Mucosa of descending colon (tissue), 3 donors: Measurements from ENCODE around the gene CDC42BPA. TPM values are rescaled to one million over a fixed set of nuclear protein-coding genes. Genes with fewer than 3 reads are reported as not detected.

Experiments
- ATAC-seq: fragments of 200-7000 bp; cut with Tn5 transposase; one replicate; pipeline ENCODE4 v1.9.1; 2020; ENCODE audit warnings: mild to moderate bottlenecking, moderate library complexity
- DNase-seq, 3 donors: peaks; one replicate each; pipeline ENCODE4 v3.0.0-alpha.2; 2020
- H3K36me3 ChIP-seq: fragments of 200-600 bp; one replicate; pipeline ENCODE4 v1.8.0; 2021; ENCODE audit warnings: low read depth, mild to moderate bottlenecking
- H3K4me1 ChIP-seq: fragments of 200-600 bp; one replicate; pipeline ENCODE4 v1.8.0; 2021; ENCODE audit warnings: low read depth, mild to moderate bottlenecking
- H3K4me3 ChIP-seq: fragments of 200-600 bp; one replicate; pipeline ENCODE4 v1.8.0; 2021; ENCODE audit warnings: mild to moderate bottlenecking
- H3K9me3 ChIP-seq: fragments of 200-600 bp; one replicate; pipeline ENCODE4 v1.8.0; 2021; ENCODE audit warnings: mild to moderate bottlenecking
- CTCF ChIP-seq: fragments of 200-600 bp; IDR thresholded peaks from one replicate; pipeline ENCODE4 v1.8.0; 2022; ENCODE audit warnings: antibody characterized with exemption, mild to moderate bottlenecking
- intact Hi-C, 2 donors: fragments of 100-400 bp; cut with DNase I in 1 of 2; cut with micrococcal nuclease in 1 of 2; formaldehyde crosslinking; loops; one replicate each; pipeline versions ENCODE4 v1.11.0 to v1.11.1; 2022; cut with DNase I, micrococcal nuclease
- total RNA-seq, 3 donors: library from RNA; stranded (reverse); fragmentation: NEBNext Ultra II Directional in 2 of 3; extraction: Animal tissue kit (Norgen Biotek cat#: 25700) in 2 of 3; gene quantifications; one replicate each; pipeline versions ENCODE4 v1.2.1 to v1.2.4, GENCODE V29; 2021 to 2023
- donor health status: DM: no; HTN: no; CAD: no; lungs with moderate emphysema.
- donor health status: DM: no; HTN: no; CAD: no.
- donor health status: DM: no; HTN: yes; CAD: no.

Gene CDC42BPA
- total RNA-seq, 3 donors from 2014 or later = 32.6 to 70.7 (median 50.2) TPM

DNA sequence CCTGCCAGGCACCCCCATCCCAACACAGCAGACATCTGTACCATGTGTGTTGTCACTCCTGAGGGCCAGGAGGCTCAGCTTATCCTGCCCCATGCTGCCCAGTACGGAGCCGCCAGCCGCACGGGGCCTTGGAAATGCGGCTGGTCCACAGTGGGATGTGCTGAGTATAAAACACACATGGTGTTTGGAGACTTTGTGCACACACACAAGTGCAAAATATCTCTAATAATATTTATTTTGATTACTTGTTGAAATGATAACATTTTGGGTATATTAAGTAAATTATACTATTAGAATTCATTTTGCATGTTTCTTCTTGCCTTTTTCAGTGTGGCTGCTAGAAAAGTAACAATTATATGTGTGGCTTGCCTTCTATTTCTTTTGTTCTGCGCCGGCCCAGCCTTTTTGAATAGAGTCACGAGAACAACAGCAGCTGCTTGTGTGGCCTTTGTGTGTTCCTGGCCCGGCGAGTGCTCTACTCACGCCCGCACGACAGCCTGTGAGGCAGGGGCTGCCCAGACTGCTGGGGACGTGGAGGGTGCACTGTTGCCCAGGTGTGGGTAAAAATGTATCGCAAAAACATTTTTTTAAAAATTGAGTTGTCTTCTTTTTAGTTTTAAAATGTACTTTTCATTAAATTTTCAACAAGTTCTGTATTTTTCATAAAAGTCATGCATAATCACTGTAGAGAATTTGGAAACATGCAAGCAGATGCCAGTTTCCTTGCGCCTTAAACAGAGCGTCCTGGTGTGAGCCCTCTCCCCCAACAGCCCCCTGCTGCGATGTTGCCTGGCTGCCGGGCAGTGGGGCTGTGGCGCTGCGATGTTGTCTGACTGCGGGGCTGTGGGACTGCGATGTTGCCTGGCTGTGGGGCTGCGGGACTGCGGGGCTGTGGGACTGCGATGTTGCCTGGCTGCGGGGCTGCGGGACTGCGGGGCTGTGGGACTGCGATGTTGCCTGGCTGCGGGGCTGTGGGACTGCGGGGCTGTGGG is 342.7 kb downstream of the CDC42BPA start:
- ATAC-seq = no peak
- DNase-seq = no peak
- Histone ChIP-seq H3K4me3 (no peak overlapping the region), H3K9me3 (peaks cover 10% of the 10 kb centered on the region), H3K36me3 (no peaks in the 10 kb centered on the region), H3K4me1 (peaks cover 7% of the 10 kb centered on the region)
- TF ChIP-seq CTCF = no peak
- intact Hi-C loops = no loop called here

DNA sequence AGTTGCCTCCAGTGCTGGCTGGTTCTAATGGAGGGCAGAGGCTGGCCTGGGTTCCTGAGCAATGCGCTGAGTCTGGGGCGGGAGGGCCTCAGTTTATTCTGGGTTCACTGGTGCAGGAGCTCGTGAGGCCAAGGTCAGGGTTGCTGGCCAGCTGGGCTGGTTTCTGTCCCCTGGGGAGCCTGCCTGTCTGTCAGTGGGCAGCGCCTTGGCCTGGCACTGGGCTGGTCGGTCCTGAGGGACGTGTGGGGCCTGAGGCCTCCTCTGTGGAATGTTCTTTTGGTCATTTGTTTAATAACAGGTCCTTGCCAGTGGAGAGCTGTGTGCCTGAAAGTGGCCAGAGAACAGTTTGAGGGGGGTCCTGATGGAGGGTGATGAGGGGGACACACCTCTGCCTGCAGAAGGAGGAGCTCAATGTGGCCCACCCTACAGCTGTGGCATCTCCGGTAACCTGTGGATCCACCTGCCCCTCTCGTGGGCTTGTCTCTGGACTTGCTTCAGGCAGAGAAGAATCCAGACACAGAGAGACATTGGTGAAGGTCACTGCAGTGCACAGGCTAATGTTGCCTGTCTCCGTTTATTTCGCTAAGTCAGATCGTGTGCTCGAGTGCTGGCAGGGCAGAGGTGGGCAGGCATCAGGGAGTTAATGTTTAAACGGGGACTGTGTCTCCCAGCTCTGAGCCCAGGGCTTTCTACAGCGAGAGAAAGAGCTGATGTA is 343.6 kb downstream of the CDC42BPA start:
- Histone ChIP-seq H3K4me1 (peaks cover 7% of the 10 kb centered on the region), H3K4me3 (no peak overlapping the region), H3K9me3 (peaks cover 10% of the 10 kb centered on the region), H3K36me3 (no peaks in the 10 kb centered on the region)
- ATAC-seq = peak; percentile 43
- TF ChIP-seq CTCF = no peak
- no peak for DNase-seq
- intact Hi-C loops = no loop called here

DNA sequence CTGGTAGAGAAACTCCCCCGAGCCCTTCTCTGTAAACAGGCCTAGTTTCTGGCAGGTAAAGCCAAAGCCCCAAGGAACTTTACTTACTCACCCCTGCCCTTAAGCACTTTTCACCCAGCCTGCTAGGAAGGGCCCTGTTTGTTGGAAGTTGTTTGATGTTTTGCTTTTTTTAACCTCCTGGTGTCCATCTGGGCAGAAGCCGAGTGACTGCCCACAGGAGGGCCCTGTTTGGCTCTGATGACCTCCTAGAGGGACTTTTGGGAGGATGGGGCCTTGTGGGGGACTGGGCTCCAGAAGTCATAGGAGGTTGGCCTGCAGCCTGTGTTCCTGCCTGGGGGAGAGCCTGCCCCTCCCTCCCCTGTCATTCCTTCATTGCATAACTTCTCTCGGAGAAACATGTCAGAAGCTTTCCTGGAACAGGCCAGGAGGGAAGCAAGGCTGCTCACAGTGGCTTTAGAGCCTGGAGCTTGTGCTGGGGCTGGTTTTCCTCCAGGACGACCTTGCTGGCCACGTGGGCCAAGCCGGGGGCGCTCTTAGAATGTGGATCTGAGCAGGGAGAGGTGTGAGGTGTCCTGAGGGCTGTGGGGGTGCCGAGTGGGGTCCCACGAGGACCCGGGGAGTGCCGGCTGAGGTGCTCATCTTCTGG is 344.3 kb downstream of the CDC42BPA start:
- no peak for DNase-seq
- TF ChIP-seq CTCF = no peak
- Histone ChIP-seq H3K36me3 (no peaks in the 10 kb centered on the region), H3K9me3 (peaks cover 10% of the 10 kb centered on the region), H3K4me3 (no peak overlapping the region), H3K4me1 (peaks cover 7% of the 10 kb centered on the region)
- ATAC-seq = peak; percentile 44
- intact Hi-C loops = no loop called here

- intact Hi-C loops = no loop called here
- peaks cover 10% of the 10 kb centered on the region for H3K9me3 ChIP-seq
- no peak overlapping the region for H3K4me3 ChIP-seq
- no peak for TF ChIP-seq CTCF
- ATAC-seq = peak; percentile 21
- DNase-seq = no peak
- H3K36me3 ChIP-seq = no peaks in the 10 kb centered on the region
- H3K4me1 ChIP-seq = peaks cover 7% of the 10 kb centered on the region
These were observed 344.9 kb downstream of the CDC42BPA start for GRCh38 chr1:226973371-226973897.

- peaks cover 7% of the 10 kb centered on the region for H3K4me1 ChIP-seq
- ATAC-seq (no peak), DNase-seq (no peak)
- H3K9me3 ChIP-seq = peaks cover 10% of the 10 kb centered on the region
- H3K4me3 ChIP-seq = no peak overlapping the region
- TF ChIP-seq CTCF = no peak
- H3K36me3 ChIP-seq = no peaks in the 10 kb centered on the region
- intact Hi-C loops = no loop called here
These were observed 345.4 kb downstream of the CDC42BPA start for GRCh38 chr1:226972931-226973330.
